ENCODE measurements around the gene GRK5. TPM values are rescaled to one million over a fixed set of nuclear protein-coding genes. Genes with fewer than 3 reads are reported as not detected.

The GRK5 gene
- total RNA-seq, 2 donors from 2014 or later: 9.1 to 11.9 TPM

- Mint-ChIP-seq H3K27me3 (ENCODE audit: insufficient read depth) (peaks cover 7% of the 10 kb centered on the region), H3K4me3 (no peak overlapping the region), H3K9me3 (no peaks in the 10 kb centered on the region), H3K4me1 (peaks cover 26% of the 10 kb centered on the region), H3K27ac (peak overlapping the region; percentile 72), H3K36me3 (ENCODE audit: low read depth) (no peaks in the 10 kb centered on the region)
- DNase-seq: no peak
- H3K4me1 ChIP-seq (ENCODE audit: control insufficient read depth, insufficient read depth, low read length): peaks cover 4% of the 10 kb centered on the region
- H3K27me3 ChIP-seq (ENCODE audit: control insufficient read depth, insufficient read depth, low read length, poor library complexity, severe bottlenecking): peaks cover 1% of the 10 kb centered on the region
- H3K27ac ChIP-seq (ENCODE audit: low read depth, low read length): no peak overlapping the region
- TF ChIP-seq CTCF (conservative IDR thresholded peaks at IDR 0.05): no peak
- 58 to 59% methylated on average over 3 to 4 of the region's 4 CpGs for WGBS, 2 experiments (ENCODE audit: insufficient coverage in 1 of 2, insufficient read length in 1 of 2)
- peak overlapping the region; percentile 35 for H3K4me3 ChIP-seq (ENCODE audit: low read length)
- H3K9me3 ChIP-seq (ENCODE audit: control insufficient read depth, low read length): no peaks in the 10 kb centered on the region
- H3K36me3 ChIP-seq (ENCODE audit: control insufficient read depth, insufficient read depth, low read length): no peaks in the 10 kb centered on the region
- no peak overlapping the region for H3K9ac ChIP-seq (ENCODE audit: extremely low read depth, low read length, poor library complexity, severe bottlenecking)
These were observed 4.4 kb upstream of the GRK5 start for GRCh38 chr10:119203006-119203405.

- peaks cover 18% of the 10 kb centered on the region for H3K27me3 Mint-ChIP-seq (ENCODE audit: insufficient read depth)
- H3K4me3 Mint-ChIP-seq: peak overlapping the region; percentile 66
- peak; percentile 74 for DNase-seq
- H3K27ac ChIP-seq (ENCODE audit: low read depth, low read length): peak overlapping the region; percentile 95
- H3K4me1 ChIP-seq (ENCODE audit: control insufficient read depth, insufficient read depth, low read length): peaks cover 4% of the 10 kb centered on the region
- no peaks in the 10 kb centered on the region for H3K9me3 ChIP-seq (ENCODE audit: control insufficient read depth, low read length)
- TF ChIP-seq CTCF (conservative IDR thresholded peaks at IDR 0.05): no peak
- H3K9me3 Mint-ChIP-seq: no peaks in the 10 kb centered on the region
- no peak overlapping the region for H3K9ac ChIP-seq (ENCODE audit: extremely low read depth, low read length, poor library complexity, severe bottlenecking)
- H3K27ac Mint-ChIP-seq: peak overlapping the region; percentile 93
- H3K27me3 ChIP-seq (ENCODE audit: control insufficient read depth, insufficient read depth, low read length, poor library complexity, severe bottlenecking): peaks cover 15% of the 10 kb centered on the region
- H3K36me3 ChIP-seq (ENCODE audit: control insufficient read depth, insufficient read depth, low read length): no peaks in the 10 kb centered on the region
- peaks cover 42% of the 10 kb centered on the region for H3K4me1 Mint-ChIP-seq
- no peaks in the 10 kb centered on the region for H3K36me3 Mint-ChIP-seq (ENCODE audit: low read depth)
- WGBS, 2 experiments (ENCODE audit: insufficient coverage in 1 of 2, insufficient read length in 1 of 2): 68 to 79% methylated on average over 6 to 17 of the region's 17 CpGs
- peak overlapping the region; percentile 76 for H3K4me3 ChIP-seq (ENCODE audit: low read length)
These were observed 1.3 kb upstream of the GRK5 start for GRCh38 chr10:119205894-119206602.

GRCh38 chr10:119206603-119207365, 587 bp upstream of the GRK5 start:
- peaks cover 50% of the 10 kb centered on the region for H3K4me1 Mint-ChIP-seq

More at GRCh38 chr10:119206603-119207365, 587 bp upstream of the GRK5 start:
- H3K36me3 Mint-ChIP-seq (ENCODE audit: low read depth): no peaks in the 10 kb centered on the region
- H3K9me3 Mint-ChIP-seq: no peaks in the 10 kb centered on the region
- peak overlapping the region; percentile 93 for H3K27ac Mint-ChIP-seq
- peak; percentile 93 for TF ChIP-seq CTCF (conservative IDR thresholded peaks at IDR 0.05)
- WGBS, 2 experiments (ENCODE audit: insufficient coverage in 1 of 2, insufficient read length in 1 of 2): 3 to 29% methylated on average over 12 to 97 of the region's 97 CpGs
- H3K27ac ChIP-seq (ENCODE audit: low read depth, low read length): peak overlapping the region; percentile 95
- peaks cover 10% of the 10 kb centered on the region for H3K4me1 ChIP-seq (ENCODE audit: control insufficient read depth, insufficient read depth, low read length)
- peak overlapping the region; percentile 68 for H3K9ac ChIP-seq (ENCODE audit: extremely low read depth, low read length, poor library complexity, severe bottlenecking)
- H3K36me3 ChIP-seq (ENCODE audit: control insufficient read depth, insufficient read depth, low read length): no peaks in the 10 kb centered on the region
- H3K27me3 Mint-ChIP-seq (ENCODE audit: insufficient read depth): peaks cover 18% of the 10 kb centered on the region
- peak; percentile 88 for DNase-seq
- peak overlapping the region; percentile 76 for H3K4me3 ChIP-seq (ENCODE audit: low read length)
- no peaks in the 10 kb centered on the region for H3K9me3 ChIP-seq (ENCODE audit: control insufficient read depth, low read length)
- peak overlapping the region; percentile 66 for H3K4me3 Mint-ChIP-seq
- H3K27me3 ChIP-seq (ENCODE audit: control insufficient read depth, insufficient read depth, low read length, poor library complexity, severe bottlenecking): peaks cover 15% of the 10 kb centered on the region

All from endodermal cell (in vitro differentiated cells).